OCI-LY7 (cell line): ENCODE results near the gene RFC3. TPM values are rescaled to one million over a fixed set of nuclear protein-coding genes. Genes with fewer than 3 reads are reported as not detected.

Source experiments
- BruUV-seq: library from RNA; stranded (reverse); fragments of 400-500 nt; replicated peaks from 2 replicates; lab custom pipeline; 2021; lab: Mats Ljungman, UMichigan
- CTCF ChIA-PET: fragments of 300-600 bp; sonication (Branson Sonifier 250); formaldehyde crosslinking; loops from one replicate; lab custom pipeline; 2022; ENCODE audit warnings: antibody characterized with exemption; ENCODE audit not compliant: unreplicated experiment; lab: Charles Lee
- POLR2A ChIA-PET: fragments of 300-600 bp; sonication (Branson Sonifier 250); formaldehyde crosslinking; loops from one replicate; lab custom pipeline; 2022; ENCODE audit warnings: antibody characterized with exemption; lab: Charles Lee
- DNase-seq: peaks from one replicate; pipeline ENCODE4 v3.0.0-alpha.2; 2015; ENCODE audit warnings: low spot score
- H2AFZ ChIP-seq: fragments of 200-600 bp; sonication (generic), shearing (Covaris generic); 2 replicates; pipeline ENCODE4 v1.6.1; 2014; ENCODE audit warnings: mild to moderate bottlenecking, antibody characterized with exemption, low read length, moderate library complexity
- H3K27ac ChIP-seq: fragments of 200-600 bp; sonication (generic); 2 replicates; pipeline ENCODE4 v1.5.1; 2014; ENCODE audit warnings: mixed run types, low read depth, mild to moderate bottlenecking, moderate library complexity, low read length, inconsistent platforms; ENCODE audit not compliant: poor library complexity, severe bottlenecking
- H3K36me3 ChIP-seq: fragments of 200-600 bp; sonication (generic); 2 replicates; pipeline ENCODE4 v1.6.1; 2014; ENCODE audit warnings: mild to moderate bottlenecking, antibody characterized with exemption, low read length, moderate library complexity, mixed read lengths; ENCODE audit not compliant: insufficient read depth
- H3K4me1 ChIP-seq: fragments of 200-600 bp; sonication (generic); 2 replicates; pipeline ENCODE4 v1.5.1; 2014; ENCODE audit warnings: mild to moderate bottlenecking, low read length; ENCODE audit not compliant: insufficient read depth, poor library complexity, severe bottlenecking
- H3K4me2 ChIP-seq: fragments of 200-600 bp; sonication (generic); 2 replicates; pipeline ENCODE4 v1.6.1; 2014; ENCODE audit warnings: mild to moderate bottlenecking, low read length
- H3K4me3 ChIP-seq: fragments of 200-600 bp; sonication (generic); 2 replicates; pipeline ENCODE4 v1.5.1; 2014; ENCODE audit warnings: mild to moderate bottlenecking, low read depth, low read length; ENCODE audit not compliant: poor library complexity, severe bottlenecking
- H3K79me2 ChIP-seq: fragments of 200-600 bp; sonication (generic); 2 replicates; pipeline ENCODE4 v1.6.1; 2016; ENCODE audit warnings: low read depth, mild to moderate bottlenecking, low read length, moderate library complexity, mixed read lengths; ENCODE audit not compliant: insufficient read depth
- H3K9me2 ChIP-seq: fragments of 200-600 bp; sonication (generic); 2 replicates; pipeline ENCODE4 v1.6.1; 2016; ENCODE audit warnings: mild to moderate bottlenecking, low read length, mixed read lengths; ENCODE audit not compliant: insufficient read depth
- H3K9me3 ChIP-seq: fragments of 200-600 bp; sonication (generic); 2 replicates; pipeline ENCODE4 v1.6.1; 2014; ENCODE audit warnings: mild to moderate bottlenecking, mixed run types, low read length, mixed read lengths
- H4K20me1 ChIP-seq: fragments of 200-600 bp; sonication (generic); 2 replicates; pipeline ENCODE4 v1.6.1; 2014; ENCODE audit warnings: mild to moderate bottlenecking, antibody characterized with exemption, low read length, moderate library complexity, mixed read lengths; ENCODE audit not compliant: insufficient read depth
- CTCF ChIP-seq: fragments of 200-600 bp; sonication (generic); conservative IDR thresholded peaks from 2 replicates; pipeline ENCODE4 v1.5.1; 2014; ENCODE audit warnings: mild to moderate bottlenecking, antibody characterized with exemption, low read length, moderate library complexity, mixed read lengths
- EZH2phosphoT487 ChIP-seq: fragments of 200-600 bp; sonication (generic); IDR thresholded peaks from 2 replicates; pipeline ENCODE4 v1.6.1; 2018; ENCODE audit warnings: low read depth, borderline replicate concordance, mild to moderate bottlenecking, mixed run types, antibody characterized with exemption, low read length, moderate library complexity, mixed read lengths
- intact Hi-C: fragments of 100-400 bp; cut with micrococcal nuclease; formaldehyde crosslinking; loops from one replicate; pipeline ENCODE4 v1.10.0; 2022; ENCODE audit not compliant: unreplicated experiment
- total RNA-seq, 2 experiments: library from RNA; depleted of rRNA in 1 of 2; stranded (reverse); fragments of >200 nt in 1 of 2; shearing (Covaris generic) in 1 of 2; gene quantifications; 2 replicates each; pipeline ENCODE4 v1.2.3, GENCODE V29; 2014 to 2022

The RFC3 gene
- total RNA-seq, 2 experiments from 2014 or later: 108 to 118 TPM

GRCh38 chr13:33845572-33846302, 27.8 kb downstream of the RFC3 start:
- peaks cover 94% of the 10 kb centered on the region for H3K36me3 ChIP-seq
- H3K4me1 ChIP-seq: no peaks in the 10 kb centered on the region
- intact Hi-C loops: no loop called here
- POLR2A ChIA-PET: interaction anchor here (1.3 kb wide), 1 partner anchor 14 kb away, joined by 3 read pairs; no protein-coding TSS in a partner anchor
- no peaks in the 10 kb centered on the region for H4K20me1 ChIP-seq
- no peak overlapping the region for H3K4me3 ChIP-seq
- BruUV-seq: no TSS peak
- CTCF ChIA-PET: no interaction called here
- H3K9me3 ChIP-seq: no peaks in the 10 kb centered on the region
- H3K4me2 ChIP-seq: no peak overlapping the region
- peaks cover under 1% of the 10 kb centered on the region; the same call in 1 of the 2 replicates for H3K79me2 ChIP-seq
- DNase-seq: no peak
- no peak overlapping the region for H2AFZ ChIP-seq
- no peaks in the 10 kb centered on the region for H3K9me2 ChIP-seq
- TF ChIP-seq EZH2phosphoT487 (no peak), CTCF (no peak)
- no peak overlapping the region for H3K27ac ChIP-seq

DNA sequence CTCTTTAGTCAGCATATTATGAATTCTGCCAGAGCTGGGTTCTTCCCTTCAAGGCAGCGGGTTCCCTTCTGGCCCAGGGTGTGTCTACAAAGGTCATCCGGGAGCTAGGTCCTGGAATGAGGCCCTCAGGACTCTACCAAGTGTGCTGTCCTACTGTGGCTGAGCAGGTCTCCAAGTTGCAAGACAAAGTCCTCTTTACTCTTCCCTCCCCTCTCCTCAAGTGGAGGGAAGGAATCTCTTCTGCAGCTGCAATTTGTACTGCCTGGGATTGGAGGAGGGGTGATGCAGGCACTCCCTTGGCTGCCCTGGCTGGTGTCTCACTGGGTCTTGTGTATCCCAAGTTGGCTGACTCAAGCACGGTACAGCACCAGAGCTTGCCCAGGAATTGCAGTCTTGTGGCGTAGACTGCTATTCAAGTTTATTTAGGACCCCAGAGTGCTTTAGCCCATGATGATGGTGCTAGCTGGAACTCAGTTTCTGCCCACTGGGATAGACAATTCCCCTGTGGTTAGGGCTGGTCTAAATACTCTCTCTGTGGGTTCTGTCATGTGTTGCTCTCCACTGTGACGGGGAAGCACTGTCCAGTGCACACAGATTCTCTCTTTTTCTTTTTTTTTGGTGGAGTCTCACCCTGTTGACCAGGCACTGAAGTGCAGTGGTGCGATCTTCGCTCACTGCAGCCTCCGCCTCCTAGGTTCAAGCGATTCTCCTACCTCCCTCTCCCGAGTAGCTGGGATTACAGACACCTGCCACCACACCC, 28.5 kb downstream of the RFC3 start:
- no peak overlapping the region for H3K4me3 ChIP-seq
- BruUV-seq: no TSS peak
- ChIA-PET CTCF (no interaction called here), POLR2A (interaction anchor here (0.5 to 1.9 kb wide), 2 partner anchors 13 to 161 kb away, joined by 3 to 6 read pairs; no protein-coding TSS in a partner anchor)
- no peaks in the 10 kb centered on the region for H3K9me3 ChIP-seq
- no peaks in the 10 kb centered on the region for H3K4me1 ChIP-seq
- intact Hi-C loops: no loop called here
- H3K36me3 ChIP-seq: peaks cover 92% of the 10 kb centered on the region
- H2AFZ ChIP-seq: no peak overlapping the region
- H3K9me2 ChIP-seq: no peaks in the 10 kb centered on the region
- TF ChIP-seq EZH2phosphoT487: no peak
- TF ChIP-seq CTCF: no peak
- H4K20me1 ChIP-seq: no peaks in the 10 kb centered on the region
- H3K27ac ChIP-seq: no peak overlapping the region
- H3K79me2 ChIP-seq: no peaks in the 10 kb centered on the region
- H3K4me2 ChIP-seq: no peak overlapping the region
- no peak for DNase-seq
